HepG2 (cell line): ENCODE data around the gene ARMH3. TPM values are rescaled to one million over a fixed set of nuclear protein-coding genes. Genes with fewer than 3 reads are reported as not detected.

Source experiments
- EED ChIP-seq: sonication (generic); formaldehyde crosslinking; IDR thresholded peaks from 2 replicates; pipeline ENCODE4 v1.5.0; 2020; ENCODE audit warnings: mild to moderate bottlenecking, missing genetic modification reagents
- ETS1 ChIP-seq: sonication (generic); formaldehyde crosslinking; IDR thresholded peaks from 2 replicates; pipeline ENCODE4 v1.4.0; 2020; ENCODE audit warnings: missing genetic modification reagents
- FIP1L1 ChIP-seq: fragments of 200-400 bp; formaldehyde crosslinking; IDR thresholded peaks from 2 replicates; pipeline ENCODE4 v1.6.1; 2018; ENCODE audit warnings: low read depth, mild to moderate bottlenecking, low read length, moderate library complexity, borderline replicate concordance; ENCODE audit not compliant: insufficient read depth
- FOXA3 ChIP-seq: IDR thresholded peaks from 2 replicates; pipeline ENCODE4 v1.6.1; 2016; ENCODE audit warnings: missing genetic modification reagents, missing compliant biosample characterization
- KMT2A ChIP-seq: sonication (generic); formaldehyde crosslinking; IDR thresholded peaks from 2 replicates; pipeline ENCODE4 v1.4.0; 2020; ENCODE audit warnings: missing genetic modification reagents
- NFRKB ChIP-seq: fragments of 450-650 bp; IDR thresholded peaks from 2 replicates; pipeline ENCODE4 v1.6.1; 2017
- NPAS2 ChIP-seq: sonication (generic); formaldehyde crosslinking; IDR thresholded peaks from 2 replicates; pipeline ENCODE4 v1.8.0; 2022; ENCODE audit warnings: mild to moderate bottlenecking, missing genetic modification reagents, borderline replicate concordance
- NR2F1 ChIP-seq, 2 experiments: fragments of 450-650 bp in 1 of 2; formaldehyde crosslinking in 1 of 2; IDR thresholded peaks; 2 replicates each; pipeline versions ENCODE4 v1.5.0 to v1.6.1; 2016 to 2020; ENCODE audit warnings: mild to moderate bottlenecking in 1 of 2, missing compliant biosample characterization in 1 of 2, missing genetic modification reagents in 1 of 2, moderate library complexity in 1 of 2
- PAF1 ChIP-seq: IDR thresholded peaks from 2 replicates; pipeline ENCODE4 v1.6.1; 2016; ENCODE audit warnings: missing genetic modification reagents, missing compliant biosample characterization
- PAX8 ChIP-seq: sonication (generic); formaldehyde crosslinking; IDR thresholded peaks from 2 replicates; pipeline ENCODE4 v1.8.0; 2022; ENCODE audit warnings: mild to moderate bottlenecking, missing genetic modification reagents, borderline replicate concordance
- SNAI1 ChIP-seq: sonication (generic); formaldehyde crosslinking; IDR thresholded peaks from 2 replicates; pipeline ENCODE4 v1.5.0; 2020; ENCODE audit warnings: mild to moderate bottlenecking, missing genetic modification reagents, borderline replicate concordance
- TARDBP ChIP-seq: sonication (generic); formaldehyde crosslinking; IDR thresholded peaks from 2 replicates; pipeline ENCODE4 v1.8.0; 2022; ENCODE audit warnings: mild to moderate bottlenecking, missing genetic modification reagents
- ZBTB10 ChIP-seq: sonication (generic); formaldehyde crosslinking; IDR thresholded peaks from 2 replicates; pipeline ENCODE4 v1.4.0; 2020; ENCODE audit warnings: missing genetic modification reagents, borderline replicate concordance
- ZNF503 ChIP-seq: sonication (generic); formaldehyde crosslinking; IDR thresholded peaks from 2 replicates; pipeline ENCODE4 v1.4.0; 2020; ENCODE audit warnings: missing genetic modification reagents
- ZNF646 ChIP-seq: sonication (generic); formaldehyde crosslinking; IDR thresholded peaks from 2 replicates; pipeline ENCODE4 v1.9.0; 2021; ENCODE audit warnings: mild to moderate bottlenecking, missing genetic modification reagents
- ZNF660 ChIP-seq: sonication (generic); formaldehyde crosslinking; IDR thresholded peaks from 2 replicates; pipeline ENCODE4 v1.5.1; 2020; ENCODE audit warnings: mild to moderate bottlenecking, low read depth, missing genetic modification reagents, borderline replicate concordance
- polyA plus RNA-seq, 8 experiments: library from polyadenylated mRNA; depleted of rRNA in 3 of 8; stranded (reverse) in 7 of 8; unstranded in 1 of 8; fragments of >200 nt; fragmentation: Illumina TruSeq in 4 of 8; extraction: Trizol in 4 of 8; gene quantifications; 2 replicates each; pipeline versions ENCODE4 v1.2.1 to v1.2.3, GENCODE V29; 2011 to 2016; ENCODE audit warnings: low read depth in 4 of 8, missing spikeins in 1 of 8, mixed read lengths in 1 of 8; ENCODE audit not compliant: insufficient read depth in 1 of 8
- total RNA-seq, 5 experiments: library from RNA; depleted of rRNA; stranded (reverse); fragments of >200 nt; fragmentation: Illumina TruSeq; extraction: Trizol; gene quantifications; 2 replicates each; pipeline ENCODE4 v1.2.3, GENCODE V29; 2016; ENCODE audit warnings: low read depth in 1 of 5

Gene ARMH3
- total and polyA plus RNA-seq, 2 of the 13 experiments (the other 11 are each of a cell fraction or from before 2014, with no cell fraction given) = 8.4 to 16.9 TPM

GRCh38 chr10:101818119-101818871 lies 237.7 kb downstream of the ARMH3 start, which contains the start of gene OGA (continued):
- TF ChIP-seq NR2F1 (CRISPR knock-in tag; IDR thresholded peaks at IDR 0.05) = no peak
- peak; percentile 91; the same call in 1 of the 2 replicates for TF ChIP-seq TARDBP (CRISPR knock-in tag)
- no peak for TF ChIP-seq SNAI1 (CRISPR knock-in tag)
- 0 out of 2 replicates have a peak, but pooled peaks have one; percentile 57 for TF ChIP-seq PAF1 (CRISPR knock-in tag)
- TF ChIP-seq ZNF646 (CRISPR knock-in tag) = no peak
- TF ChIP-seq PAX8 = no peak
- no peak for TF ChIP-seq ETS1 (CRISPR knock-in tag)
- no peak for TF ChIP-seq ZNF660 (CRISPR knock-in tag)
- peak; percentile 63 for TF ChIP-seq FOXA3 (CRISPR knock-in tag)
- TF ChIP-seq ZNF503 = peak; percentile 74; the same call in 1 of the 2 replicates
- no peak; the same call in 1 of the 2 replicates for TF ChIP-seq ZBTB10 (CRISPR knock-in tag)
- TF ChIP-seq EED (CRISPR knock-in tag) = no peak
- TF ChIP-seq NPAS2 (CRISPR knock-in tag) = no peak
- TF ChIP-seq KMT2A = no peak; the same call in 1 of the 2 replicates
- TF ChIP-seq FIP1L1 = 0 out of 2 replicates have a peak, but pooled peaks have one; percentile 49
- no peak for TF ChIP-seq NFRKB
